Measurements from ENCODE around the gene CDH5.

The CDH5 gene

DNA sequence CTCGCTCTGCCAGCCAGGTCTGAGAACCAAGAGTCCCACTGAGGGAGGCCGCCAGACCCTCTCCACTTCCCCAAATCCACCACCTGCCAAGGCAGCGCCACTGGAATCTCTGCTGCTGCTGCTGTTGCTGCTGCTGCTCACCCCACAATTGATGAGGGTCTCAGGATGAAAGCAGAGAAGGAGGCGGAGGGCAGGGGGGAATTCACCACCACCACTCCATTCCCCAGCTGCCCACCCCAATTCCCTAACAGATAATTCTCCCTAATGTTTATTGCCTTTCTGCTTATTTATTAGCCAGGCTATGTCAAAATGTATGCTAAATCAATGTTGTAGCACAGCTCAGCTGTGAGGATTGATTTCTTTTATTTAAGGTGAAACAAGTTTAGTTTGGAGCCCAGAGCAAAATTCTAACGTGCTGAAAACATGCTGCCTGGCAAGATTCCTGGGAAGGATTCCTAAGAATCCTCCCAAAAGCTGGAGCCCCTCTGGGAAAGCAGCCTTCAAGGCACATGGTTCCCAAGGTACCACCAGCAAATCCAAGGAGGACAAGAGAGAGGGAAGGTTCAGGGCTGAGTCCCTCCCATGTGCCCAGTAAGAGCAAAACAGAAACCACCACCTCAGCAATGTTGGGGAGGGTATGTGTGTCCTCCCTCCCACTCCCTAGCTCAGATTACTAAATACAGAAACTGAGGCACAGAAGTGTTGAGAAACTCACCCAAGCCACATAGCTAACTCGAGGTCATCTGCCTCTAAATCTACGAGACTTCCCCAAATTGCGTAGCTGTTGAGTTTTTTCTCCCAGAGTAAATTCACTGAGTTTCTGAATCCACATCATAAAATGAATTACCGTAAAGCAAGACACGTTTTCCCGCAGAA is 12.2 kb upstream of the CDH5 start:
- DNase-seq, result no peak

DNA sequence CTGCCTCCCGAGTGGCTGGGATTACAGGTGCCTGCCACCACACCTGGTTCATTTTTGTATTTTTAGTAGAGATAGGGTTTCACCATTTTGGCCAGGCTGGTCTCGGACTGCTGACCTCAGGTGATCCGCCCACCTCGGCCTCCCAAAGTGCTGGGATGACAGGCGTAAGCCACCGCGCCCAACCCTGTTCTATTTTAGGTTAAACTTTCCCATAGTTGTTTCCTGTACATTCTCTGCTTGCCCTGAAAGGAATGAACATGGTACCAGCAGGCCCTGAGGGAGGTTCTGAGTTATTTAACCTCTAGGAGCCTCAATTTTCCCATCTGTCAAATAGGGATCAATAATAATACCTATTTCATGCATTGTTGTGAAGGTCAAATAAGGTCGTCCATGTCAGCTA is 11.0 kb upstream of the CDH5 start:
- no peak for DNase-seq

- no peak for DNase-seq
Observed at GRCh38 chr16:66357523-66357928, 9.0 kb upstream of the CDH5 start.

- no peak for DNase-seq
Observed at GRCh38 chr16:66358231-66358630, 8.3 kb upstream of the CDH5 start.

GRCh38 chr16:66359012-66359411 is 7.5 kb upstream of the CDH5 start:
- DNase-seq, result no peak

GRCh38 chr16:66359811-66360608 is 6.5 kb upstream of the CDH5 start:
- DNase-seq, result no peak

DNA sequence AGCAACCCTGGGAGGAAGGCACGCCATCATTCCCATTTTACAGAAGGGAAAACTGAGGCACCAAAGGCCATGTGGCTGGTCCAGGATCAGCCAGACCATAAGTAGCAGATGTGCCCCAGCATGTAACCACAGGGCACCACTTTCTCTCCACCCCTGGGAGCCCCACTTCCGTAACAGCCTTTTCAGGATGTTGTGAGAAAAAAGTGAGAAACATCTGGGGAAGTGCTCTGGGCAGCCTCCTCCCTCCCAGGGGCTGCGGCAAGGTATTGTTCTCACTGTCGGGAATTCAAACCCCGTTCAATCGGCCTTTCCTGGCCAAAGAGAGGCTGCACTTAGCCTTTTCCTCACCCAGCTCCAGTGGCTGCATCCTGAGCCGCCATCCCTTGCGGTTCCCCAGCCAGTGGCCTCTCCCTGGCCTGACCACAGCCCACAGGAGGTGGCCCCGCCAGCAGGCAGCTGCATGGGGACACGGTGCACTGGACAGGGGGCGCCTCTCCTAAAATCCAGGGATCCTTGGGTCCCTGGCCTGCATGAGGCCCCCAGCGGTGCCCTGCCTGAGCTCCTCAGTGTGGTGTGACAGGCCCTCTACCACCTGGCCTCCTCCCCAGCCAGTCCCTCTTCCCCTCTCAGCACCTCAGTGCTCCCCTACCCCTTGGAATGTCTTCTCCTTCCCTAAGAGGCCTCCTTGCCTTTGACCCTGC is 5.7 kb upstream of the CDH5 start:
- DNase-seq, result no peak

GRCh38 chr16:66361604-66362135 is 4.8 kb upstream of the CDH5 start:
- DNase-seq, result no peak

- no peak for DNase-seq
Observed at GRCh38 chr16:66363211-66363777, 3.2 kb upstream of the CDH5 start.

DNA sequence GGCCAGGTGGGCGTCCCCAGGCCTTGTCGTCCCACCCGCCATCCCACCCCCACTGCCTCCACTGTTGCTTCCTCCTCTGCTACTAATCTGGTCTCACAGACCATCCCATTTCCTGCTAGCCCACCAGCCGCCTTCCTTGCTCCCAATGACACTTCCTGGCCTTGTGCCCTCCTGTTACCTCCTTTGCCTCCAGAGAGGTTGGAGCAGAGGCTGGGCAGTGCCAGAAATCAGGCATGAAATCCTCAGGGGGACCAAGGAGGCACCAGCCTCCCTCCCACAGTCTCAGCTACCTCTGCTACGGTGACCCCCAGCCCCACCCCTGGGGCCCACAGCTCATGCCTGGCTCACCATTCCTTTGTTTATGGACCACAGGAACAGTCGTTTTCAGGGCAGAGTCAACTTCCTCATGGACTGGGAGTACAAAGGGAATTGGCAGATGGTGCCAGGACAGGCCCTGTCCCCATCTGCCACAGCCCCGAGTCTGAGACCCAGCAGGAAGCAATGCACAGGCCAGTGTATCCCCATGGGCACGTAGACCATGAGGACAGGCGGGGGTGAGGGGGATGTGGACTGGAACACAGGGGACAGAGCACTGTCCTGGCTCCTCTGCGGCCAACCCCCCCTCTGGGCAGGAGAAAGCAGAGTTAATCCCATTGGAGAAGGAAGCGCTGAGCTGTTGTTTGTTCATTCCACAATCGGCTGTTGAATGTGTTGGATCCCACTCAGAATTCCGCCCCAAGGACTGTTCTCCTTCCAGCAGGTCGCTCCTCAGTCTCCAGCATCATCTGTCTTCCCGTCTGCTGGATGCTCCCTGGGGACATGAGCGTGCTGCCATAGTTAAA is 2.2 kb upstream of the CDH5 start:
- no peak for DNase-seq

- no peak for DNase-seq
Observed at GRCh38 chr16:66364959-66365306, 1.6 kb upstream of the CDH5 start.

DNA sequence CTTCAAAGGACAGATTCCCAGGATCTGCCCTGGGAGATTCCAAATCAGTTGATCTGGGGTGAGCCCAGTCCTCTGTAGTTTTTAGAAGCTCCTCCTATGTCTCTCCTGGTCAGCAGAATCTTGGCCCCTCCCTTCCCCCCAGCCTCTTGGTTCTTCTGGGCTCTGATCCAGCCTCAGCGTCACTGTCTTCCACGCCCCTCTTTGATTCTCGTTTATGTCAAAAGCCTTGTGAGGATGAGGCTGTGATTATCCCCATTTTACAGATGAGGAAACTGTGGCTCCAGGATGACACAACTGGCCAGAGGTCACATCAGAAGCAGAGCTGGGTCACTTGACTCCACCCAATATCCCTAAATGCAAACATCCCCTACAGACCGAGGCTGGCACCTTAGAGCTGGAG is 840 bp upstream of the CDH5 start:
- no peak for DNase-seq

- DNase-seq, result no peak
Observed at GRCh38 chr16:66367968-66368891, 1.7 kb downstream of the CDH5 start.

- DNase-seq, result no peak
Observed at GRCh38 chr16:66369055-66369592, 2.6 kb downstream of the CDH5 start.

DNA sequence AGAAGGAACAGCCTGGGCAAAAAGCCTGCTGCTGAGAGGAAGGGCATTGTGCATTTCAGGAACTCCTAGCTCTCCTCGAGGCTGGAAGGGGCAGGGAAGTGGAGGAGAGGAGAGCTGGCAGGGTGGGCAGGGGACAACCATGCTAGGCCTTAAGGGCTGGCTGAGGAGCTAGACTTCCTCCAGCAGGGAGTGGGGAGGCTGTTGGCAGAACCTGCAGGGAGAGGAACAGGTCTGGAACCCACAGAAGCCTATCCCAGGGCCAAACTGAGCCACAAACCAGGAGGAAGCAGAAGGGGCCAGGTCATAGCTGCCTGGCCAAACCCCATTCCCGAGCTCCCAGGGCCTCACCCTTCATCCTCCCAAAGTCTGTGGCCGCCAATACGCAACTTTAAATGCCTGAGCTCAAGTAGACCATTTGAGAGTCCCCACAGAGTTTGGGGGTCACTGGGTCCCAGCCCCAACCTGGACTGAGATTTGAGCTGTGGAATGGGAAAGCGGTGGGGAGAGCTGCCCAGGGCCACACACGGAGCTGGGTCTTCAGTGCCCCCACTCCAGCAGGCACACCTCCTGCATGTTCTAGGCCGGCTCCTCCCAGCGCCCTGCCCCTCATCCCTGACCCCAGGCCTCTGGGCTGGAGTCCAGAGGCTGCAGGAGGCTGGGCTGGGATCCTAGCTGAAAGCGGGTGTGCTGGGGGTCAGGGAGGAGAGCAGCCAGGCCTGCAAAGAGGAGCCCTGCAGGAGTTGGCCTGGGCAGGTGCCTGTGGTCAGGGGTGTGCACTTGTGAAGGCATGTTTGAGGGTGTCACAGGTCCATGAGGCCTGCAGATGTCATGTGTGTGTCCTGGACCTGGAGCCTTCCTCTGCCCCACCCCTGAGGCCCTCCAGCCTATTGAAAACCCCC is 4.5 kb downstream of the CDH5 start:
- no peak for DNase-seq

GRCh38 chr16:66372078-66372897 is 5.8 kb downstream of the CDH5 start:
- DNase-seq, result no peak

DNA sequence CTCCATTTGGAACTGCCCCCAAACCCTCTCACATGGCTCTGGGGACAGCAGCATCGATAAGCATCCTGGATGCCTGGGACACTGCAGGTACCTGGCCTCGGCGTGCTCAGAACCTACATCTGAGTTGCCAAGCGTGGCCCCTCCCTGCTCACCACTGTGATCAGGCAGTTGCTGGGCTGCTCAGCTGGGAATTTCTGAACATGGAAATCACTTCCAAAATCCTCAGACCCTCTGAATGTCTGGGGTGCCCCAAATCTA is 6.3 kb downstream of the CDH5 start:
- no peak for DNase-seq

GRCh38 chr16:66373667-66374066 is 7.2 kb downstream of the CDH5 start:
- no peak for DNase-seq

DNA sequence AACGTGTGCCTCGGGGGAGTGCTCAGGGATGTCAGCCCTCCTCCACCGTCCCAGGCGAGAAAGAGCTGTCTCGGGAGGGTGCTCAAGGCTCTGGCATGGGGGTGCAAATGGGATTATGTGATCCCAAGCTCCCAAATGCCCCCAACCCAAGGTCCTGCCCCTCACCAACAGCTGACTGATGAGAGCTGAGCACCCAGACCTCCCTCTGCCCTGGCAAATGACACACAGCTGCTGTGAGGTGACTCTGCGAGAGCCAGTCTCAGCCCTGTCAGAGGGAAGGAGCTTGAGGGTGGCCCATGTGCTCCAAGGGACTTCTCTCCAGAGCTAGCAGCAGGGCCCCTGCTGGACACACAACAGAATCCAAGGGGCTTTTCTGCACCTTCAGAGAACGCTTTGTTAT is 7.7 kb downstream of the CDH5 start:
- DNase-seq, result no peak
